Measurements from ENCODE around the gene HOXC12. TPM values are rescaled to one million over a fixed set of nuclear protein-coding genes. Genes with fewer than 3 reads are reported as not detected.

HOXC12 gene
- total RNA-seq, 6 experiments from 2014 or later = not detected

DNA sequence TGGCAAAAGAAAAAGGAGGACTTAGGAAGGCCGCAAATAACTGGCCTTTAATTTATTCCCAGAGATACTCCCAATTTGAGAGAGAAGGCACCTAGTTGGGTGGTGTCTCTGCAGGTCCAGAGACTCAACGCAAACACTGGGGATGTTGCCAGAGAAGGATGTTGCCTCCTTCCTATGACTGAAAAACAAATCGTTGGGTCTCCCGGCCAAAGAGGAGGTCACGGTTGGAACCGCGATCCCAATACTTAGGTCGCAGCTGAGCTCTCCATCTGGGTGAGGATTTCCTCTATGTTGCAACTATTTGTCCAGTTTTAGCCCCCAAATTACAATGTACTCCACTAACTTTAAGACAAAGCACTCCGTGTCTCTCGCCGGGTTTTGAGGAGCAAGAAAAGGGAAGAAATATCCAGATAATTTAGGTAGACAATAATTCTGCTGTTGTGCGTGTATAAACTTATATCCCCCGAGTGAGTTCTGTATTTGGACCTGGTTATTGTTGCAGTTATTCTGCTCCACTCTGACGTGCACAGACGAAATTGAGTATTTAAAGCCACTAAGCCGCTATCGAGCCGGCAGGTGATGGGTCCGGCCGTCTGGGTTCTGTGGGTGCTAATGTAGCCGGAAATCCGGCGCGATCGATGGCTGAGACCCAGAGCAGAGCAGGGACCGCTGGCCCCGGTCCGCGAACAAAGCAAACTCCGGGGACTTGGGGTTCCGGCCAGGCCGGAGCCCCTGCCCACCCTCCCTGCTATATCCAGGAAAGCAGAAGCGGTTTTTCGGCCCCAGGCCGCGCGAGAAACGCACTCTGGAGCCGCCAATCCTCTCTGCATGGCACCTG lies 5.7 kb downstream of the HOXC12 start:
- ATAC-seq (no peak), DNase-seq (no peak)
- Histone ChIP-seq H3K27me3 (peaks cover 21 to 62% of the 10 kb centered on the region in 2 donors), H3K9me3 (no peaks in the 10 kb centered on the region), H3K36me3 (no peaks in the 10 kb centered on the region), H3K4me3 (no peak overlapping the region), H3K27ac (no peak overlapping the region), H3K4me1 (no peaks in the 10 kb centered on the region)
- intact Hi-C loops (cut with DNase I) = no loop called here
- TF ChIP-seq, protein P1, sequence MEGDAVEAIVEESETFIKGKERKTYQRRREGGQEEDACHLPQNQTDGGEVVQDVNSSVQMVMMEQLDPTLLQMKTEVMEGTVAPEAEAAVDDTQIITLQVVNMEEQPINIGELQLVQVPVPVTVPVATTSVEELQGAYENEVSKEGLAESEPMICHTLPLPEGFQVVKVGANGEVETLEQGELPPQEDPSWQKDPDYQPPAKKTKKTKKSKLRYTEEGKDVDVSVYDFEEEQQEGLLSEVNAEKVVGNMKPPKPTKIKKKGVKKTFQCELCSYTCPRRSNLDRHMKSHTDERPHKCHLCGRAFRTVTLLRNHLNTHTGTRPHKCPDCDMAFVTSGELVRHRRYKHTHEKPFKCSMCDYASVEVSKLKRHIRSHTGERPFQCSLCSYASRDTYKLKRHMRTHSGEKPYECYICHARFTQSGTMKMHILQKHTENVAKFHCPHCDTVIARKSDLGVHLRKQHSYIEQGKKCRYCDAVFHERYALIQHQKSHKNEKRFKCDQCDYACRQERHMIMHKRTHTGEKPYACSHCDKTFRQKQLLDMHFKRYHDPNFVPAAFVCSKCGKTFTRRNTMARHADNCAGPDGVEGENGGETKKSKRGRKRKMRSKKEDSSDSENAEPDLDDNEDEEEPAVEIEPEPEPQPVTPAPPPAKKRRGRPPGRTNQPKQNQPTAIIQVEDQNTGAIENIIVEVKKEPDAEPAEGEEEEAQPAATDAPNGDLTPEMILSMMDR (IDR thresholded peaks at IDR 0.05) = no peak
- TF ChIP-seq POLR2A (IDR thresholded peaks at IDR 0.05) = no peak
- 8% methylated on average over 31 of the region's 39 CpGs for WGBS (ENCODE audit: insufficient coverage, low coverage, low lambda C conversion rate, missing lambda C conversion rate)

DNA sequence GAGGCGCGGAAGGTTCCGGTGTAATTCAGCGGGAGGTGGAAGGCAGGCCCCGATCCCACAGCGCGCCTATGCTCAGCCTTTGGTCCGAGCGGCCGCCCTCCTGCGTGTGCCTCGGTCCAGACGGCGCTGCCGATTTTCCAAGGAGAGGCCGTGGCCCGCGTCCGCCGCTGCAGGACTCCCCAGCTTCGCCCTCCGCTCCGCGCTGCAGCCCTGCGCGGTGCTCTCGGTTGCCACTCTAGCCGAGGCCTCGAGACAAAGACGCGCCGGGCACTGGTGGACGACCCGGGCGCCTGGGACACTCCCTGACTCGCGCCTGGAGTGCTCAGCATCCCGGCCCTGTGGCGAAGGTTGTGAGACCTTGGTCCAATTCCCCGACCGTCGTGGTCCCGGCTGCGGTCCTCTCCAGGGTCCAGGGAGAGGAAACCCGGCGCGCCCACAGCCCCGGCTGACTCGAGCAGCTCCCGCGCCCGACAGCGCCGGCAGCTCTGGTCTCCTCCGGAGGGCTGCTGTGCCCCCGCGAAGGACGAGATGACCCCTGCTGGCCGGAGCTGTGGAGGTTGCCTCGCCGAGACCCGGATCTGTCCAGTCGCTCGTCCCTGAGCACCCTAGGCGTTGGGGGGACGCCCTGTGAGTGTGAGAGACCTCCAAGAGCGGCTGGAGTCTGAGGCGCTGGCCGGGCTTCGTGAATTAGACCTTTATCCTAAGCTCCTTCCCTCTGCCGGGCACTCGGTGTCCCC lies 6.5 kb downstream of the HOXC12 start:
- H3K27ac ChIP-seq = no peak overlapping the region
- TF ChIP-seq, protein P1 (IDR thresholded peaks at IDR 0.05) = no peak
- no peak for ATAC-seq
- H3K9me3 ChIP-seq = no peaks in the 10 kb centered on the region
- DNase-seq = no peak
- no peaks in the 10 kb centered on the region for H3K36me3 ChIP-seq
- H3K4me1 ChIP-seq = no peaks in the 10 kb centered on the region
- WGBS (ENCODE audit: insufficient coverage, low coverage, low lambda C conversion rate, missing lambda C conversion rate) = 2% methylated on average over 17 of the region's 72 CpGs
- intact Hi-C loops (cut with DNase I) = no loop called here
- no peak overlapping the region for H3K4me3 ChIP-seq
- H3K27me3 ChIP-seq = peaks cover 16 to 57% of the 10 kb centered on the region in 2 donors

DNA sequence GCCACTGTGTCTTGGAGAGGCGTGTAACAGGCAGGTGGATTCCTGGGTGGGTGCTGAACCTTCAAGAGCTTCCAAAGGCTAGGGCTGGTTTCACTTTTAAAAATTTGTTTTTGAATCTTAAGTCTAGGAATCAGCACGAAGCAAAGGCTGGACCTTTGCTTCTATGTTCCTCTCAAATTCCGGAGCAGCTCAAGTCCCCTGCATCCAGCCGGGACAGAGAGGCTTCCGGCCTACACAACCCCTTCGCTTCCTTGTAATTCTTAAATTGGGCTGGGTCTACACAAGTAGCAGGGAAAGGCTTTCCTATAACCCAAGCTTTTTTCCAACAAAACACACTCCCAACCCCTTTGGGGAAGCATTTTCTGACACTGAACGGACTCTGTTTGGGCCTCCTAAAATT lies 8.3 kb downstream of the HOXC12 start:
- H3K27ac ChIP-seq = no peak overlapping the region
- H3K4me3 ChIP-seq = no peak overlapping the region
- intact Hi-C loops (cut with DNase I) = no loop called here
- H3K36me3 ChIP-seq = no peaks in the 10 kb centered on the region
- TF ChIP-seq, protein P1 (IDR thresholded peaks at IDR 0.05) = no peak
- no peak for TF ChIP-seq POLR2A (IDR thresholded peaks at IDR 0.05)
- WGBS (ENCODE audit: insufficient coverage, low coverage, low lambda C conversion rate, missing lambda C conversion rate) = 12% methylated on average over 7 of the region's 7 CpGs
- ATAC-seq = no peak
- no peaks in the 10 kb centered on the region for H3K9me3 ChIP-seq
- no peak for DNase-seq
- H3K27me3 ChIP-seq = peaks cover 16 to 62% of the 10 kb centered on the region in 2 donors
- no peaks in the 10 kb centered on the region for H3K4me1 ChIP-seq

DNA sequence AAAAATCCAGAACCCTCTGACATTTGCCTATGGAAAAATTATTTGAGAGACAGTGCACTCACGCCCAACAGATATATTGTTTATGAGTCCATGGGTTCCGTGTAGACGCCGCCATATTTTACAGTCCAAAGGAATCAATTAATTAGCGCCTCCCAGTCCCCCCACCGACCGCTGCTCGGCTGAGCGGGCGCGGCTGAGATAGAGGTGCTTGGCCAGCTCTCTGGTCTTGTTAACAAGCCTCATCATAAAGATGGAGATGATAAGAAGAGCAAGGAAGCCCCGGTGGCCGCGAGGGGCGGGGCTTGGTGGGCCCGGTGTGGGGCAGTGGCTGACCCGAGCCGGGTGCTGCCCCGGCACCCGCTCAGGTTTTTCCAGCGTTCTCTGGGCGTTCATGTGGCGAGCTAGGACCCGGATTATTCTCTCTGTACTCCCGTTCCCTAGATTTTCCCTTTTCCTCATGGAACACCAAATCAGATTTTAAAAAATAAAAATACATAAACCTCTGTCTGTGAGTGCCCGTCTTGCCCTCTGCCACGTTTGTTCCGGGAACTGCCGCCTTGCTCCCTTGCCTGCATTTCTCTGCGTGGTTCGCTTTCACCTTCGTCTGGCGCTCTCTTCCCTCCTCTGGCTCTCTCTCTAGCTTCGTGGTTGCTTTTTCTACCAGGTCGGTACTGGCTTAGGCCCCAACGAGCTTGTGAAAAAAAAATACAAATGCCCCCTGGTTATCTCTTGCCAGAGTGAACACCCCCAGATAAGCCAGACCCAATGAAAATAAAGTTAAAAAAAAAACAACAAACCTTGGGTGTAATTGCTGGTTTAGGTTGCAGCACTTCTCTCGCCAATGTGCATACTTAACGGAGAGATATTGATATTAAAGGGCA lies 9.0 kb downstream of the HOXC12 start:
- ATAC-seq (no peak), DNase-seq (no peak)
- H3K27me3 ChIP-seq = peaks cover 19 to 58% of the 10 kb centered on the region in 2 donors
- H3K9me3 ChIP-seq = no peaks in the 10 kb centered on the region
- H3K27ac ChIP-seq = no peak overlapping the region
- no peaks in the 10 kb centered on the region for H3K36me3 ChIP-seq
- TF ChIP-seq, protein P1 (IDR thresholded peaks at IDR 0.05) = no peak
- no peak for TF ChIP-seq POLR2A (IDR thresholded peaks at IDR 0.05)
- 8% methylated on average over 28 of the region's 38 CpGs for WGBS (ENCODE audit: insufficient coverage, low coverage, low lambda C conversion rate, missing lambda C conversion rate)
- intact Hi-C loops (cut with DNase I) = no loop called here
- no peaks in the 10 kb centered on the region for H3K4me1 ChIP-seq
- H3K4me3 ChIP-seq = no peak overlapping the region

Measured in right lobe of liver (tissue), 6 donors.